Activated naive CD4-positive, alpha-beta T cell treated with anti-CD3 and anti-CD28 coated beads, Interleukin-2, amount 10 ng/mL, durations not matched to agents 7 days and 5 days (primary cell): ENCODE data around the gene EGLN1.
A peak's percentile ranks its signal among the peaks of the same experiment; 100 is the strongest.
"Not testable (repeated sequence)": the region's sequence is repeated elsewhere in the genome, so short reads cannot be mapped to it uniquely, and the experiment has no call there.

Experiments
- CTCF ChIA-PET: fragments of 350-600 bp; sonication (Branson Sonifier 250); formaldehyde crosslinking; loops from one replicate; lab custom pipeline; 2021; ENCODE audit warnings: antibody characterized with exemption; lab: Charles Lee
- DNase-seq: peaks from one replicate; pipeline ENCODE4 v3.0.0-alpha.2; 2020
- H3K27ac Mint-ChIP-seq: one replicate; pipeline ENCODE4 v1.8.0; 2021; ENCODE audit warnings: mild to moderate bottlenecking, moderate library complexity, mixed read lengths
- H3K27me3 Mint-ChIP-seq: one replicate; pipeline ENCODE4 v1.8.0; 2021; ENCODE audit warnings: mild to moderate bottlenecking, mixed read lengths
- H3K36me3 Mint-ChIP-seq: one replicate; pipeline ENCODE4 v1.8.0; 2021; ENCODE audit warnings: mixed read lengths
- H3K4me1 Mint-ChIP-seq: one replicate; pipeline ENCODE4 v1.8.0; 2021; ENCODE audit warnings: mixed read lengths
- H3K4me3 Mint-ChIP-seq: one replicate; pipeline ENCODE4 v1.8.0; 2021; ENCODE audit warnings: mild to moderate bottlenecking, moderate library complexity, mixed read lengths
- H3K9me3 Mint-ChIP-seq: one replicate; pipeline ENCODE4 v1.8.0; 2021; ENCODE audit warnings: mixed read lengths

Gene EGLN1

DNA sequence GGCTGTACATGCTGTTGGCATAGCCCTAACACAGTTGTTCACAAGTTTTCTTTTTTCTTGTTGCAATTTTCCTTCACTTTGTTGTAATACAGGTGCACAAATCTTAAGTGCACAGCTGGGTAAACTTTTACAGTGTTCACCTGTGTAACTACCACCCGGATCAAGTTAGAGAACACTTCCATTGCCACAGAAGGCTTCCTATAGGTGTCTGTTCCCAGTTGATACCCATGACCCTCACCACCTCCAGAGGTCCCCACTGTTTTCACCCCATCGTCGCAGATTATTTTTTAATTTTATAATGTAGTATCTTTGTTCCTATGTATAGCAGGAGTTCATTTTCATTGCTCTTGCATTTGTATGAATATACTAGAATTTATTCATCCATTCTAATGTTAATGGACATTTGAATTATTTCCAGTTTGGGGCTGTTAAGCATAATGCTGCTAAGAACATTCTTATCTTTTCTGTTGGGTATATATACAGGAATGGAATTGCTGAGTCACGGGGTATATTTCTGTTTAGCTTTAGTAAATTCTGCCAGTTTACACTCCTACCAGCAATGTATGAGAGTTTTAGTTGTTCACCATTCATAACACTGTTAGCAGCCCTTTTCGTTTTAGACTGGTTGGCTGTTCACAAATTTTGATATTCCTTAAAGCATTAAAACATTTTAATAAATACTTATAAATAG lies 67.6 kb downstream of the EGLN1 start:
- Mint-ChIP-seq H3K9me3 (no peaks in the 10 kb centered on the region), H3K27me3 (no peaks in the 10 kb centered on the region), H3K36me3 (peaks cover 33% of the 10 kb centered on the region), H3K4me1 (peaks cover 7% of the 10 kb centered on the region), H3K4me3 (no peak overlapping the region), H3K27ac (no peak overlapping the region)
- CTCF ChIA-PET: interaction anchor here (1.1 to 1.4 kb wide), 2 partner anchors 236 to 248 kb away, joined by 3 to 5 read pairs; no protein-coding TSS in a partner anchor
- no peak for DNase-seq

DNA sequence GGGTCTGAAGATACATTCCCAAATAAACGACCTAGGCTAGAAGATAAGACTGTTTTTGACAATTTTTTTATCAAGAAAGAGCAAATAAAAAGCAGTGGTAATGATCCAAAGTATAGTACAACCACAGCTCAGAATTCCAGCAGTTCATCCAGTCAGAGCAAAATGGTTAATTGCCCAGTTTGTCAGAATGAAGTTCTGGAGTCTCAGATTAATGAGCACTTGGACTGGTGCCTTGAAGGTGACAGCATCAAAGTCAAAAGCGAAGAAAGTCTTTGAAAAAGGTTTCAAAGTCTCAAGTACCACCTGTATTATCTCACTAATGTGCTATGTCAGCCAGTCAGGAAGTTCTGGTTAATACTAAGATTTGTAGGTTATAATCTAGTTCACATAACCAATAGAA lies 69.0 kb downstream of the EGLN1 start:
- Mint-ChIP-seq H3K27me3 (no peaks in the 10 kb centered on the region), H3K4me3 (no peak overlapping the region), H3K4me1 (peaks cover 6% of the 10 kb centered on the region), H3K9me3 (no peaks in the 10 kb centered on the region), H3K27ac (no peak overlapping the region), H3K36me3 (peaks cover 31% of the 10 kb centered on the region)
- CTCF ChIA-PET: no interaction called here
- DNase-seq: no peak

DNA sequence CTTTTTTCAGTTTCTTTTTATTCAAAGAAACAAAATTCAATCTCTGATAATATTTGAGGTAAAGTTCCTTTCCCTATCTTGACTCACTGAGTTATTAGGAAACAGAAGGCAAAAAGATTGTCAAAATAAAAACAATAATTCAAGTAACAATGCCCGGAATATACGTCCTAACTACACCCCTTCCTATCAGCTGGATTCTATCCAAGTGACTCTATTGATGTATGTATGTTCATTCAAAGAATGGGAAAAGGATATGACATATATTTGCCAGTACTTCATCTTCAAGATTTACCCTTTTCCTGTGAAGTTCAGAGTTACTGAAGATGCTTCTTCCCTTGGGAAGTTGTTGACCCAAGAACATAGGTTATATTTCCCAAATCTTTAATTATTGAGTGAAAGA lies 70.3 kb downstream of the EGLN1 start:
- no peaks in the 10 kb centered on the region for H3K4me1 Mint-ChIP-seq

DNA sequence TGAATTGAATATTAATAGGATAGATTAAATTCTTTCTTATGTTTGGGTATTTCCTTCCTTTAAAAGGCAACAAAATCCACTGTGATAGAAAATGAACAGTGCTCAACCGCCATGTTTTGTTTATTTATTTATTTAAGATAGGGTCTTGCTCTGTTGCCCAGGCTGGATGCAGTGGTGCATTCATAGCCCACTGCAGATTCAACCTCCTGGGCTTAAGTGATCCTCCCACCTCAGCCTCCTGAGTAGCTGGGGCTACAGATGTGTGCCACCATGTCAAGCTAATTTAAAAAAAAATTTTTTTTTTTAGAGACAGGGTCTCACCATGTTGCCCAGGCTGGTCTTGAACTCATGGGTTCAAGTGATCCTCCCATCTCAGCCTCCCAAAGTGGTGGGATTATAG lies 73.2 kb downstream of the EGLN1 start:
- DNase-seq, H3K9me3 Mint-ChIP-seq, H3K27ac Mint-ChIP-seq, H3K4me3 Mint-ChIP-seq, H3K4me1 Mint-ChIP-seq, H3K27me3 Mint-ChIP-seq: not testable (repeated sequence)
- CTCF ChIA-PET: interaction anchor here (0.6 to 1.1 kb wide), 4 partner anchors 9 to 255 kb away, joined by 3 to 5 read pairs (median 4); no protein-coding TSS in a partner anchor
- H3K36me3 Mint-ChIP-seq: peaks cover 33% of the 10 kb centered on the region

More for the DNA sequence above, 70.3 kb downstream of the EGLN1 start:
- Mint-ChIP-seq H3K9me3 (no peaks in the 10 kb centered on the region), H3K27me3 (no peaks in the 10 kb centered on the region), H3K36me3 (peaks cover 36% of the 10 kb centered on the region), H3K27ac (no peak overlapping the region), H3K4me3 (no peak overlapping the region)
- no peak for DNase-seq
- CTCF ChIA-PET: interaction anchor here (0.6 kb wide), 1 partner anchor 1715 kb away, joined by 5 read pairs; no protein-coding TSS in a partner anchor

DNA sequence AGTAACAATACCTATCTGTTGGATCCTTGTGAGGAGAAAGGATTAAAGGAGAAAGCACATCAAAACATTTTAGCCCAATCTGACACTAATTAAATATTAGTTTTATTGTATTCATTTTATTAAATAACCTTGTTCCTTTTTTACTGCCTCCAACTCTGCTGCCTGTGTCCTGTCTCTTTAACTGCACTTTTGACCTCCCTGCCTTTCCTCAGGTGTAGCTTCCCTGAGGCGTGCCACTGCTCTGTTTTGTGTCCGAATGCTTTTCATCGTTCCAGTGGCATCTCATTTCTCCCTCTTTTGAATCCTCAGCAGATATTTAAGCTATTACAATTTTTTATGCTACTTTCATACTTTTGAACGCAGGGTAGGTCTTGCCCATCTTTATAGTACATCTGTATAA lies 73.6 kb downstream of the EGLN1 start:
- CTCF ChIA-PET: interaction anchor here (0.6 to 1.1 kb wide), 3 partner anchors 9 to 255 kb away, joined by 4 to 5 read pairs (median 4); no protein-coding TSS in a partner anchor

DNA sequence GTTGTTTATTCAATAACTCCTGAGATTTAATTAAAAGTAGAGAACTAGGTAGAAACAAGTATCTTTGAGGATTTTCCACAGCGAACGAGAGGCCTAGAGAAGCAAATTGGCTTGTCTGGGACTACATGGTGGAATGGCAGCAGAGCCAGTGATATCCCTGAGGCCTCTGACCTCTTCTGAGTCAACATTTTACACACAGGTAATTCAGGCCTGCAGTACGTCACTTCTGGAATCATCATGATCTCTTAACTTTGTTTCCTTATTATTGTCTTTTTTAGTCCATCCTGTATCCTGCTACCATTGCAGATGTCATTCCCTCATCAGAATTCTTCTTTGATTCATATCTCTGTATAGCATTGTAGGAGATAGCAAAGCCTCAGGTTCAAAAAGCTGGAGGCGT lies 74.1 kb downstream of the EGLN1 start:
- H3K27ac Mint-ChIP-seq: no peak overlapping the region

More for the DNA sequence above, 73.6 kb downstream of the EGLN1 start:
- H3K27ac Mint-ChIP-seq: no peak overlapping the region
- peaks cover 2% of the 10 kb centered on the region for H3K4me1 Mint-ChIP-seq
- no peaks in the 10 kb centered on the region for H3K9me3 Mint-ChIP-seq
- H3K4me3 Mint-ChIP-seq: no peak overlapping the region
- no peak for DNase-seq
- peaks cover 33% of the 10 kb centered on the region for H3K36me3 Mint-ChIP-seq
- H3K27me3 Mint-ChIP-seq: no peaks in the 10 kb centered on the region

DNA sequence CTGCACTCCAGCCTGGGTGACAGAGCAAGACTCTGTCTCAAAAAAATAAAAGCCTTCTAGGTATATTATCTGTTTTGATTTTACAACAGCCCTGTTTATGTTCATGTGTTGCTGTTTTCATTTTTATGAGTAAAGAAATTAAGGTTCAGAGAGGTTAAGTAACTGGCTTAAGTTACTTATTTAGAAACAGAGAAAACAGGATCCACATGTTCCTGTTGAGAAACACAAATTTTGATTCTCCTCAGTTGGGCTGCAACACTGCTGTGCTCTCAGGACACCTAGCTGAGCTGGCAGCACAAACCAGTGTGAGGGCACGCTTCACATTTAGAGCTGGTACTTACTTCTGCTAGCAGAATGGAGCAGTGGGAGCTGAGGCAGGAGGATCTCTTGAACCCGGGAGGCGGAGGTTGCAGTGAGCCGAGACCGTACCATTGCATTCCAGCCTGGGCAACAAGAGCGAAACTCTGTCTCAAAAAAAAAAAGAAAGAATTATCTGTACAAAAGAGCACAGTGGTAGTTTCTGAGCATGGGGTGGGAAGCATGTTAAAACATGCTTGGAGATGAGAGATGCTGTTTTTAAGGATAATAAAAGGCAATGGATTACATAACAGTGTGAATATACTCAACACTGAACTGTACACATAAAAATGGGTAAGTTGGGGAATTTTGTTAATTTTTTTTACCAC lies 81.6 kb downstream of the EGLN1 start:
- H3K36me3 Mint-ChIP-seq: peaks cover 42% of the 10 kb centered on the region
- peaks cover 6% of the 10 kb centered on the region for H3K27me3 Mint-ChIP-seq
- no peak overlapping the region for H3K4me3 Mint-ChIP-seq
- DNase-seq: no peak
- peak overlapping the region; percentile 37 for H3K27ac Mint-ChIP-seq
- CTCF ChIA-PET: no interaction called here
- H3K9me3 Mint-ChIP-seq: no peaks in the 10 kb centered on the region
- H3K4me1 Mint-ChIP-seq: peaks cover 37% of the 10 kb centered on the region

More for the DNA sequence above, 74.1 kb downstream of the EGLN1 start:
- no peak overlapping the region for H3K4me3 Mint-ChIP-seq
- H3K9me3 Mint-ChIP-seq: no peaks in the 10 kb centered on the region
- no peaks in the 10 kb centered on the region for H3K27me3 Mint-ChIP-seq
- CTCF ChIA-PET: no interaction called here
- peaks cover 31% of the 10 kb centered on the region for H3K36me3 Mint-ChIP-seq
- peaks cover 2% of the 10 kb centered on the region for H3K4me1 Mint-ChIP-seq
- no peak for DNase-seq

DNA sequence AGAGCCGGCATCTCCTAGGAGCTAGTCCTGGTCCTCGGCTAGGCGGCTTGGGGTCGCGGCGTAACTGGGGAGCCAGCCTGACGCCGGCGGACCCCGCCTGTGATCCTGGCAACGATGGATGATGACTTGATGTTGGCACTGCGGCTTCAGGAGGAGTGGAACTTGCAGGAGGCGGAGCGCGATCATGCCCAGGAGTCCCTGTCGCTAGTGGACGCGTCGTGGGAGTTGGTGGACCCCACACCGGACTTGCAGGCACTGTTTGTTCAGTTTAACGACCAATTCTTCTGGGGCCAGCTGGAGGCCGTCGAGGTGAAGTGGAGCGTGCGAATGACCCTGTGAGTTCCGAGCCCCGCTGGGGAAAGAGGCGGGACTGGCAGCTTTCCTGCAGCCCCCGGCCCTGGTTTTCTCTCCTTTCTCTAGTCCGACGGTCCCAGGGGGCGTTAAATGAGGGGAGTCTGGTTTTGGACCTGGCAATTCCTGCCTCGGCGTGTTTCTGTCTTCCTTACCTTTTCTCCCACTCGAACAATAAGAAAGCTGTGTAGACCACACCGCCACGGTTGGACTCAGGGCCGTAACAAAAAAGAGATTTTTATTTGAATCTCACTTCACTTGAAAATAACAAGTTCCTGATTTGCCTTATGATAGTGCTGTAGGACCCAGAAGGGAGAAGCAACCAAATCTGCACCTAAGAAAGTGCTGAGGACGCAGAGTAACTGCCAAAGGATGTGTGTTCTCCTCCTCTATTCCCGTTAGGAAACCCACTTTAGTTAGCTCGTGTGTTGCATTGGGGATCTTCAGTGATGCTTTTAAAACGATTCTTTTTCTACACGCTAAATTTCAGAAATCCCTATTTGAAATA lies 83.6 kb downstream of the EGLN1 start, which contains the start of gene SPRTN:
SPRTN (plus strand) TSS at position 24 of the 859 bp plus-strand sequence; CDS start at position 115, 91 bp downstream.
- DNase-seq: no peak
- CTCF ChIA-PET: interaction anchor here (0.5 to 1.4 kb wide), 8 partner anchors 19 to 268 kb away, joined by 3 to 4 read pairs (median 4); no protein-coding TSS in a partner anchor
- Mint-ChIP-seq H3K4me1 (peaks cover 53% of the 10 kb centered on the region), H3K4me3 (peak within 1 kb of the TSS; percentile 98), H3K27ac (peak within 1 kb of the TSS; percentile 98), H3K36me3 (peaks cover 50% of the 10 kb centered on the region), H3K27me3 (peaks cover 6% of the 10 kb centered on the region), H3K9me3 (no peaks in the 10 kb centered on the region)

DNA sequence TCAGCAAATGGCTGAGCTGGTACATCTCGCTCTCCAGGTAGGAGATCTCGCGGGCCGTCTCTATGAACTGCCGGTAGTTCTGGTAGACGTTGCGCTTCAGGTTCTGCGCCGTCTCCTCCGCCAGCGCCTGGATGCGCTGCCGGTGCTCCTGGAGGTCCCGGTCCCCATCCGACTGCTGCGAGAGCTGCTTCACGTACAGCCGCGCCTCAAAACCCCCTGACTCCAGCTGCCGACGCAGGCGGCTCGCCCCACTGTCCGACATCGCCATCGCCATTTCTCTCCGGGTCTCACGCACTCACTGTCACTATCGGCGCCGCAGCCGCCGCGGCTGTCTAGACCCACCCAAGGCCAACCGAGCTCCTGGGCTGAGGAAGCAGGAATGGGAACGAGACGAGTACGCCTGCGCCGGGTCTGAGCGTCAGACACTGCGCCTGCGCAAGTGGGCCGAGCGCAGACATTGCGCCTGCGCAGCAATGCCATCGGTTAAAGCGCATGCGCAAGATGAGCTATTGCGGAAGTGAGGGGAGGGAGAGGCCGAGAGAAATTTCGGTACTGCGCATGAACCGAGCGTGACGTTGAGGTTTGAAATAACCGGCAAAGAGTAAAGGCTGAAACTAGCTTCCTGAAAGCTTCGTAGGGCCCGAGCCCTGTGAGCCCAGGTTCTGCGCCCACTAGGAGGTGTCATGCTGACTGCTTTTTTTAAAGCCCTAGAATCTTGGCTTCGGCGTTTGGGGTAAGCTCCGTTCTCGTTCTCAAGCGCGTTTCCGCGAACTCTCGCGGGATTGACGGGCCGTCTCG lies 84.4 kb downstream of the EGLN1 start, which contains the start of gene EXOC8:
EXOC8 (minus strand) TSS at position 381 of the 798 bp plus-strand sequence; CDS start at position 274, 107 bp downstream.
- H3K27ac Mint-ChIP-seq: peak within 1 kb of the TSS; percentile 98
- H3K27me3 Mint-ChIP-seq: peaks cover 6% of the 10 kb centered on the region
- DNase-seq: peak; percentile 96
- peaks cover 60% of the 10 kb centered on the region for H3K4me1 Mint-ChIP-seq
- CTCF ChIA-PET: interaction anchor here (0.5 to 1.4 kb wide), 9 partner anchors 19 to 814 kb away, joined by 3 to 4 read pairs (median 3); no protein-coding TSS in a partner anchor
- H3K36me3 Mint-ChIP-seq: peaks cover 53% of the 10 kb centered on the region
- H3K9me3 Mint-ChIP-seq: no peaks in the 10 kb centered on the region
- peak within 1 kb of the TSS; percentile 98 for H3K4me3 Mint-ChIP-seq

DNA sequence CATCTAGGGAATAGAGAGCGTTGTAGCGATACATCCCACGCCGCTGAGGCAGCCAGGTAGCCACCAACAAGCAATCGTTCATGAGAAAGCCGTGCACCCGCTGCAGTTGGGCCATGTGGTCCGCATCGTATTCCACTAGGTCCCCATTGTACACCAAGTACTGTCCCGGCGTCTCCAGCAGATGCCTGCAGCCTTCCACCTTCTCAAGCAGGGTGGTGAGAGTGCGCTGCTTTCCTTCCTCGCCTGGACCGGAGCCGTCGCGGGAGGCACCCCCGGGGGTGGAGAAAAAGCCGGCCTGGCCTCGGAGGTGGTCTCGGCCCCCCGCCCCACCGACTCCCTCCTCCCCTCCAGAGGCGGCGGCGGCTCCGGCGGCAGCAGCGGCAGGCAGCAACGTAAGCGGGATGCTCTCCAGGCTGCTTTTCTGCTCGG lies 85.0 kb downstream of the EGLN1 start:
- H3K27me3 Mint-ChIP-seq: peaks cover 6% of the 10 kb centered on the region
- peaks cover 61% of the 10 kb centered on the region for H3K4me1 Mint-ChIP-seq
- peak overlapping the region; percentile 98 for H3K27ac Mint-ChIP-seq
- H3K9me3 Mint-ChIP-seq: no peaks in the 10 kb centered on the region
- peak overlapping the region; percentile 98 for H3K4me3 Mint-ChIP-seq
- CTCF ChIA-PET: interaction anchor here (1.1 to 2.1 kb wide), 3 partner anchors 22 to 259 kb away, joined by 3 to 10 read pairs (median 4); no protein-coding TSS in a partner anchor
- DNase-seq: no peak
- H3K36me3 Mint-ChIP-seq: peaks cover 54% of the 10 kb centered on the region

DNA sequence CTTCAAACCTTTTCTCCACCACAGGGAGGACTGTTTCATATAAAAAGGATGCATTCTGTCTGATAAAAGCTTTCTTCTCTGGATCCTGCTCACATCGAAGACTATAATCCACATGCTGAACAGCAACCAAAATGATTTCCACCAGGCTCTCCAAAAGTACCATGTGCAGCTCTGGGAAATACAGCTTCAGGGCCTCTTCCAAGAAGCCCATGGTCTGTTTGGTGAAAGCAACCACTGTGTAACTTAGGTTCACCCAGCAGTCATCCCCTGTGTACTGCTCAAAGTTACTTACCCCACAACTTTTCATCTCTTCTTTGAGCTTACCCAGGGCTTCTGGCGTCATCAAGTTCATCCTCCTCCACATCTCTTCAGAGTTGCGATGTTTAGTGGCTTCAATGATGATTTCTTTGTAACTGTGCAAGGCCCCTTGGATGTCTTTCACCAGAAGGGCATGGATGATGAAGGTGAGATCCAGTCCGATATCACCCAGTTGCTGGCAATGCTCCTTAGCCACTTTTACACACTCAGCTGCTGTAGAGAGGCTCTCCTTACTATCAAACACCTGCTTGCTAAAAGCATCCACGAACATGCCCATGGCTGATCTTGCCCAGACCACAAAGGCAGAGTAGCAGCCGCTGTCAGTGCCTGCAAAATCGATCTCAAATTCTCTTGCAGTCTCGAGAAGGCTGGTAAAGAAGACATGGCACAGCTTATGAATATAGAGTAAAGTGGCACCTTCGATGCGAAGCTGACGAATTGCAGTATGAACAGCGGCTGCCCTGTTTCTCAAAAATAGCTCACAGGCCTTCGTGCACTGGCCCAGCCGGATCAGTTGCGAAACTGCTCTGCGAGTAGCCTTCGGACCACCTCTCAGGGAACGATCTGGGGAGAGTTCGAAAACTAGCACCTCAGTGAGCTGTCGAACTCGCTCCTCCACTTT lies 86.2 kb downstream of the EGLN1 start:
- CTCF ChIA-PET: interaction anchor here (0.6 to 2.1 kb wide), 5 partner anchors 19 to 234 kb away, joined by 3 to 10 read pairs (median 3); no protein-coding TSS in a partner anchor
- H3K4me1 Mint-ChIP-seq: peaks cover 61% of the 10 kb centered on the region
- peak overlapping the region; percentile 98 for H3K4me3 Mint-ChIP-seq
- peak overlapping the region; percentile 98 for H3K27ac Mint-ChIP-seq
- no peak for DNase-seq
- no peaks in the 10 kb centered on the region for H3K9me3 Mint-ChIP-seq
- peaks cover 54% of the 10 kb centered on the region for H3K36me3 Mint-ChIP-seq
- H3K27me3 Mint-ChIP-seq: peaks cover 6% of the 10 kb centered on the region

DNA sequence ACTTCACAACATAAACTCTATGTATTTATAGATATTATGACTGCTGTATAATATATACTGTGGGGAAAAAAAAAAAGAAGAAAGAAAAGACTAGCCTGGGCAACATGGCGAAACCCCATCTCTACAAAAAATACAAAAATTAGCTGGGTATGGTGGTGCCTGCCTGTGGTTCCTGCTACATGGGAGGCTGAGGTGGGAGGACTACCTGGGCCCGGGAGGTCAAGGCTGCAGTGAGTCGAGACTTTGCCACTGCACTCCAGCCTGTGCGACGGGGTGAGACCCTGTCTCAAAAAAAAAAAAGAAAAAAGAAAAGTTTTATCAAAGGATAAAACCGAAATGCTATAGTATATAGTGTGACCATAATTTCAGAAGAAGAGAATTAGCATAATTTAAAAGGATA lies 87.1 kb downstream of the EGLN1 start:
- Mint-ChIP-seq H3K27ac (no peak overlapping the region), H3K4me1 (peaks cover 57% of the 10 kb centered on the region), H3K27me3 (peaks cover 6% of the 10 kb centered on the region), H3K9me3 (no peaks in the 10 kb centered on the region), H3K4me3 (peak overlapping the region; percentile 29), H3K36me3 (peaks cover 47% of the 10 kb centered on the region)
- CTCF ChIA-PET: interaction anchor here (0.6 to 2.1 kb wide), 6 partner anchors 18 to 268 kb away, joined by 3 to 10 read pairs (median 3); no protein-coding TSS in a partner anchor
- no peak for DNase-seq
